Measurements from ENCODE around the gene TSEN54.

DNA sequence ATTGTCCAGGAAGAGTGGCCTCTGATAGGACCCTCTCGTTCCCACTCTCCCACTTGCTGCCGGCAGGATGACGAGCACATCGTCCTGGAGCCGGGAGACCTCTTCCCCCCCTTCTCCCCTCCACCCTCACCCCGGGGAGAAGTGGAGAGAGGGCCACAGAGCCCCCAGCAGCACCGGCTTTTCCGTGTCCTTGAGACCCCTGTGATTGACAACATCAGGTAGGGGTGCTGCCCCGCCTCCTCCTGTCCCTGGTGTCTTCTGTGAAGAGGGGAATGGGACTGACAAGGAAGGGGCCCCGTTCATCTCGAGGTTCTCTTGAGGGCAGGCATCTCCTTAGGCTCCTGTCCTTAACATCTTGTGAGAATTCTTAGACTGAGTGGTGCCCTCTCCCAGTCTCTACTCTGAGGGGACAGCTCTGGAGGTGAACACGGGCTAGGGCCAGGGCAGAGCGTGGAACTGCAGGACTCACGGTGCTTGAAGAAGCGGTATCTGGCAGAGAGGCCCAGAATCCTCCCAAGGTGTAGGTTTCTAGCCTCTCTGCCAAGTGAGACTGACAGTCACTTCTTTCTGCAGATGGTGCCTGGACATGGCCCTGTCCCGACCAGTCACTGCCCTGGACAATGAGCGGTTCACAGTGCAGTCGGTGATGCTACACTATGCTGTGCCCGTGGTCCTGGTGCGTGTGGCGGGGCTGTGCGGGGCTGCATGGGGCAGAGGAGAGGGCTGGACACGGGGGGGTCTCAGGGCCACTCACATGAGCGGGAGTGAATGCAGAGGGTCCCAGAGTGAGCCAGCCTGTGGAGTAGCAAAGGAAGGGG is 27.4 kb upstream of the TSEN54 start:
- TF ChIP-seq, protein P1, sequence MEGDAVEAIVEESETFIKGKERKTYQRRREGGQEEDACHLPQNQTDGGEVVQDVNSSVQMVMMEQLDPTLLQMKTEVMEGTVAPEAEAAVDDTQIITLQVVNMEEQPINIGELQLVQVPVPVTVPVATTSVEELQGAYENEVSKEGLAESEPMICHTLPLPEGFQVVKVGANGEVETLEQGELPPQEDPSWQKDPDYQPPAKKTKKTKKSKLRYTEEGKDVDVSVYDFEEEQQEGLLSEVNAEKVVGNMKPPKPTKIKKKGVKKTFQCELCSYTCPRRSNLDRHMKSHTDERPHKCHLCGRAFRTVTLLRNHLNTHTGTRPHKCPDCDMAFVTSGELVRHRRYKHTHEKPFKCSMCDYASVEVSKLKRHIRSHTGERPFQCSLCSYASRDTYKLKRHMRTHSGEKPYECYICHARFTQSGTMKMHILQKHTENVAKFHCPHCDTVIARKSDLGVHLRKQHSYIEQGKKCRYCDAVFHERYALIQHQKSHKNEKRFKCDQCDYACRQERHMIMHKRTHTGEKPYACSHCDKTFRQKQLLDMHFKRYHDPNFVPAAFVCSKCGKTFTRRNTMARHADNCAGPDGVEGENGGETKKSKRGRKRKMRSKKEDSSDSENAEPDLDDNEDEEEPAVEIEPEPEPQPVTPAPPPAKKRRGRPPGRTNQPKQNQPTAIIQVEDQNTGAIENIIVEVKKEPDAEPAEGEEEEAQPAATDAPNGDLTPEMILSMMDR (conservative IDR thresholded peaks at IDR 0.05; ENCODE audit: low read depth in 2 of 2): no peak
- TF ChIP-seq EZH2 (IDR thresholded peaks at IDR 0.05; ENCODE audit: low read depth, unreplicated experiment) (no peak), POLR2AphosphoS5 (IDR thresholded peaks at IDR 0.05; ENCODE audit: low read depth) (no peak)
- TF ChIP-seq, protein P2, sequence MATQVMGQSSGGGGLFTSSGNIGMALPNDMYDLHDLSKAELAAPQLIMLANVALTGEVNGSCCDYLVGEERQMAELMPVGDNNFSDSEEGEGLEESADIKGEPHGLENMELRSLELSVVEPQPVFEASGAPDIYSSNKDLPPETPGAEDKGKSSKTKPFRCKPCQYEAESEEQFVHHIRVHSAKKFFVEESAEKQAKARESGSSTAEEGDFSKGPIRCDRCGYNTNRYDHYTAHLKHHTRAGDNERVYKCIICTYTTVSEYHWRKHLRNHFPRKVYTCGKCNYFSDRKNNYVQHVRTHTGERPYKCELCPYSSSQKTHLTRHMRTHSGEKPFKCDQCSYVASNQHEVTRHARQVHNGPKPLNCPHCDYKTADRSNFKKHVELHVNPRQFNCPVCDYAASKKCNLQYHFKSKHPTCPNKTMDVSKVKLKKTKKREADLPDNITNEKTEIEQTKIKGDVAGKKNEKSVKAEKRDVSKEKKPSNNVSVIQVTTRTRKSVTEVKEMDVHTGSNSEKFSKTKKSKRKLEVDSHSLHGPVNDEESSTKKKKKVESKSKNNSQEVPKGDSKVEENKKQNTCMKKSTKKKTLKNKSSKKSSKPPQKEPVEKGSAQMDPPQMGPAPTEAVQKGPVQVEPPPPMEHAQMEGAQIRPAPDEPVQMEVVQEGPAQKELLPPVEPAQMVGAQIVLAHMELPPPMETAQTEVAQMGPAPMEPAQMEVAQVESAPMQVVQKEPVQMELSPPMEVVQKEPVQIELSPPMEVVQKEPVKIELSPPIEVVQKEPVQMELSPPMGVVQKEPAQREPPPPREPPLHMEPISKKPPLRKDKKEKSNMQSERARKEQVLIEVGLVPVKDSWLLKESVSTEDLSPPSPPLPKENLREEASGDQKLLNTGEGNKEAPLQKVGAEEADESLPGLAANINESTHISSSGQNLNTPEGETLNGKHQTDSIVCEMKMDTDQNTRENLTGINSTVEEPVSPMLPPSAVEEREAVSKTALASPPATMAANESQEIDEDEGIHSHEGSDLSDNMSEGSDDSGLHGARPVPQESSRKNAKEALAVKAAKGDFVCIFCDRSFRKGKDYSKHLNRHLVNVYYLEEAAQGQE (IDR thresholded peaks at IDR 0.05; ENCODE audit: unreplicated experiment): no peak

Measured in GM23338 (cell line).